IMR-90 (cell line): Measurements from ENCODE around the gene SMIM29.

Source experiments
- BHLHE40 ChIP-seq: fragments of 150-350 bp; IDR thresholded peaks from 2 replicates; pipeline ENCODE4 v1.6.1; 2016; ENCODE audit warnings: mild to moderate bottlenecking, low read depth, low read length
- MAFK ChIP-seq: IDR thresholded peaks from 2 replicates; pipeline ENCODE4 v1.6.1; 2012; ENCODE audit warnings: low read depth, low read length, improper control_type of control experiment
- MAZ ChIP-seq: IDR thresholded peaks from 2 replicates; pipeline ENCODE4 v1.6.1; 2012; ENCODE audit warnings: low read depth, mild to moderate bottlenecking, low read length, improper control_type of control experiment, moderate library complexity, borderline replicate concordance
- MXI1 ChIP-seq: IDR thresholded peaks from 2 replicates; pipeline ENCODE4 v1.6.1; 2012; ENCODE audit warnings: low read depth, mild to moderate bottlenecking, low read length, moderate library complexity, borderline replicate concordance
- POLR2A ChIP-seq: IDR thresholded peaks from 2 replicates; pipeline ENCODE4 v1.6.1; 2012; ENCODE audit warnings: mild to moderate bottlenecking, low read depth, low read length
- RAD21 ChIP-seq: IDR thresholded peaks from 2 replicates; pipeline ENCODE4 v1.6.1; 2012; ENCODE audit warnings: low read length, improper control_type of control experiment
- SMC3 ChIP-seq: fragments of 150-350 bp; IDR thresholded peaks from 2 replicates; pipeline ENCODE4 v1.6.1; 2016; ENCODE audit warnings: low read depth, mild to moderate bottlenecking, antibody characterized with exemption, low read length, moderate library complexity
- TF ChIP-seq, protein P1 (sequence below): conservative IDR thresholded peaks from 2 replicates; pipeline ENCODE4 v1.5.1; 2012; ENCODE audit warnings: mild to moderate bottlenecking, low read depth, low read length, improper control_type of control experiment
- TF ChIP-seq, protein P2 (sequence below): fragments of 150-350 bp; IDR thresholded peaks from 2 replicates; pipeline ENCODE4 v1.6.1; 2017; ENCODE audit warnings: mild to moderate bottlenecking, antibody characterized with exemption, low read length, low read depth

DNA sequence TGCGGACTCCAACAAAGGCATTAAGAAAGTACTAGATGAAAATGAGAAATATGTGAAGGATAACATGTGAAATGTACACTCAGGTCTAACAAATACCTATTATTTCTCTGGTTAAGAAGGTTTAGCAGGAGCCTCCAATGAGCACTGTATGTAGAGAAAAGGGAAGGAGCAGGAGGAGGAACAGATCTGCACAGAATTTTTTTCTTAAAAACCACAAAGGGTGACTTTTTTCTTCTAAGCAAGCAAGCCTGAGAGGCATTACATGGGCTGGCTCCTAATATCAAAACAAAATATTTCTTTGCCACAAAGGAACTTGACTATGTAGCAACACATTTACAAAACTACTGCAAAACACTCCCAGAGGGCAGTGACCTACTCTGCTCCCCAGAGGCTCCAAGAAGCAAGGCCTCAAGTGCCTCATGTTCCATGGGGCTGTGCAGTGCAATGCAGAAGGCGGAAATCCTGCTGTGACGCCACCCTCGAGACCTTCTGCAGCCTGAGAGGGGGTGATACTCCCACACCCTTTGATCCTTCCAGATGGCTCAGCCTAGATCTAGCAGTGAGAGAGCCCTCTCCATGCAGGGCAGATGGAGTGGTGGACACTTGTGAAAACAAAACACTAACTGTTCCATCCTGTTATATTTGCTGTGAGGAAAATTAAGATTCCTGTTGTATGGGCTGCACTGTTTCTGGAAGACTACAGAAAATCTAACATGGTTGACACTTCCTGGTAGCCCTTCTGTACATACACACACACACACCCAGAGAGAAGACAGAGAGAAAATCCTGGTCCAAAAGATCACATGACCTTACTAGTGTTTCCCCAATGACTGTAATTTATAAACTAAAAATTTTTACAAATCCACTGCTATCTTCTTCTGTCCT is 36.0 kb upstream of the SMIM29 start:
- TF ChIP-seq, protein P1, sequence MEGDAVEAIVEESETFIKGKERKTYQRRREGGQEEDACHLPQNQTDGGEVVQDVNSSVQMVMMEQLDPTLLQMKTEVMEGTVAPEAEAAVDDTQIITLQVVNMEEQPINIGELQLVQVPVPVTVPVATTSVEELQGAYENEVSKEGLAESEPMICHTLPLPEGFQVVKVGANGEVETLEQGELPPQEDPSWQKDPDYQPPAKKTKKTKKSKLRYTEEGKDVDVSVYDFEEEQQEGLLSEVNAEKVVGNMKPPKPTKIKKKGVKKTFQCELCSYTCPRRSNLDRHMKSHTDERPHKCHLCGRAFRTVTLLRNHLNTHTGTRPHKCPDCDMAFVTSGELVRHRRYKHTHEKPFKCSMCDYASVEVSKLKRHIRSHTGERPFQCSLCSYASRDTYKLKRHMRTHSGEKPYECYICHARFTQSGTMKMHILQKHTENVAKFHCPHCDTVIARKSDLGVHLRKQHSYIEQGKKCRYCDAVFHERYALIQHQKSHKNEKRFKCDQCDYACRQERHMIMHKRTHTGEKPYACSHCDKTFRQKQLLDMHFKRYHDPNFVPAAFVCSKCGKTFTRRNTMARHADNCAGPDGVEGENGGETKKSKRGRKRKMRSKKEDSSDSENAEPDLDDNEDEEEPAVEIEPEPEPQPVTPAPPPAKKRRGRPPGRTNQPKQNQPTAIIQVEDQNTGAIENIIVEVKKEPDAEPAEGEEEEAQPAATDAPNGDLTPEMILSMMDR, result no peak
- TF ChIP-seq POLR2A (no peak), MXI1 (no peak), SMC3 (no peak), RAD21 (no peak), BHLHE40 (no peak), MAZ (no peak), MAFK (no peak)
- TF ChIP-seq, protein P2, sequence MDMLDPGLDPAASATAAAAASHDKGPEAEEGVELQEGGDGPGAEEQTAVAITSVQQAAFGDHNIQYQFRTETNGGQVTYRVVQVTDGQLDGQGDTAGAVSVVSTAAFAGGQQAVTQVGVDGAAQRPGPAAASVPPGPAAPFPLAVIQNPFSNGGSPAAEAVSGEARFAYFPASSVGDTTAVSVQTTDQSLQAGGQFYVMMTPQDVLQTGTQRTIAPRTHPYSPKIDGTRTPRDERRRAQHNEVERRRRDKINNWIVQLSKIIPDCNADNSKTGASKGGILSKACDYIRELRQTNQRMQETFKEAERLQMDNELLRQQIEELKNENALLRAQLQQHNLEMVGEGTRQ, result no peak; the same call in 1 of the 2 replicates
